Measurements from ENCODE around the gene ARHGEF18.
A peak's percentile ranks its signal among the peaks of the same experiment; 100 is the strongest.

ARHGEF18 gene

DNA sequence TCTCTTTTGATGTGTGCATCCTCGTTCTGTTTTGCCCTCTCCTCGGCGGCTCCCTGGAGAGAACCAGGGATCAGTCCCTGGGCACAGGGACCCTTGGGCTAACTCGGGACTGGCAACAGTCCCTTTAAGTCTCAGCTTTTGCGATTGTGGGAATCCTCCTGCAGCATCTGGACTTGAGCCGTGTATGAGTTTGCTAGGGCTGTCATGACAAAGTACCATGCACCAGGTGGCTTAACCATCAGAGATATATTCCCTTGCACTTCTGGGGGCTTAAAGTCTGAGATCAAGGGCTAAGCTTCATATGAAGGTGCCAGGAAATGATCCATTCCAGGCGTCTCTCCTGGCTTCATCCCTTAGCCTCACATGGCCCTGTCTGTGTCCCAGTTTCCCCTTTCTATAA lies 34.5 kb downstream of the ARHGEF18 start:
- DNase-seq (ENCODE audit: low spot score): no peak

DNA sequence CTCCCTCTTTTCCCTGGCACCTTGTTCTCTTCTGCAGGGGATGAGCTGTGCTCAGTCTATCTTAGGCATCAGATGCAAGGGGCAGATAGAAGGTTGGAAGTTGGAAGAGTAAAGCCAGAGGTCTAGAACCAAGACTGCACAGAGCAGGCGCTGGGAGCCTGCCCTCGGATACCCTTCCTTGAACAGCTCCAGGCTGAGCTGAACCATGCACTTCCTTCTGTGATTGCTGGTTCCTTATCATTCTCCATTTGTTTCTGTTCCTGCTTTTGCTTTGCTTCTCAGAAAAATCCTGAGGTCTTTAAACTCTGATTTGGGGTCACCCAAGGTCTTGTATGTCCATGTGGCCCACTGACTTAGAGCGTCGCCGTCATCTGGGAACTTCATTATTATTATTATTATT lies 36.3 kb downstream of the ARHGEF18 start:
- no peak for DNase-seq (ENCODE audit: low spot score)

DNA sequence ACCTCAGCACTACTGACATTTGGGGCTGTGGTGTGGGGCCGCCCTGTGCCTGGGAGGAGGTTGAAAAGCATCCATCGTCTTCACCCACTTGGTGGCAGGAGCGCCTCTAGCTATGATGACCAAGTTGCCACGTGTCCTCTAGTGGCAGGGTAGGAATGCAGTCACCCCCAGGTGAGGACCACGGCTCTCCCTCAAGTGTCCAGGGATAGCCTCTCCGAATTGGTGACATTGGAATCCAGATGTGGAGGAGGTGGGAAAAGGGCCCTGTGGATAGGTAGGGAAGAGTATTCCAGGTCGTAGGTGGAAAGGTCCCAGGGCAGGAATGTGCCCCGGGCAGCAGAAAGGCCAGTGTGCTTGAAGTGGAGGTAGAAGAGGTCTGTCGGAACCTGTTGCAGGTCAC lies 37.6 kb downstream of the ARHGEF18 start:
- DNase-seq (ENCODE audit: low spot score): peak; percentile 19

DNA sequence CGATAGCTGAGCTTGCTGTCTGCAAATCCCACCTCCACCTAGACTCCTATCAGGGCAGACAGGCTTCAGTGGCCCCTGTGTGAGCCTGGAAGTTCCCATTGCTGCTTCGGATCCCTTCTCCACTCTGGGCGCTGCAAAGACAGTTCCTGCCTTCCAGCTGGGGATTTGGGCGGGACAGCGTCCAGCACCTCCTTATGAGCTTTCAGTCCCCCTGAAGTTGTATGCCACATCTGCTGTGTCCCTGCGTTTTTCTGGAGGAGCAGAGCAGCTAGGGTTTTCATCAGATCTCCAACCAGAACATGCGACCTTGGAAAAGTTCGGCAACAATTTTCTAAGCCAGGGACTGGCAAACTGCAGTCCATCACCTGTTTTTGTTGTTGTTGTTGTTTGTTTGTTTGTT lies 38.0 kb downstream of the ARHGEF18 start:
- no peak for DNase-seq (ENCODE audit: low spot score)

DNA sequence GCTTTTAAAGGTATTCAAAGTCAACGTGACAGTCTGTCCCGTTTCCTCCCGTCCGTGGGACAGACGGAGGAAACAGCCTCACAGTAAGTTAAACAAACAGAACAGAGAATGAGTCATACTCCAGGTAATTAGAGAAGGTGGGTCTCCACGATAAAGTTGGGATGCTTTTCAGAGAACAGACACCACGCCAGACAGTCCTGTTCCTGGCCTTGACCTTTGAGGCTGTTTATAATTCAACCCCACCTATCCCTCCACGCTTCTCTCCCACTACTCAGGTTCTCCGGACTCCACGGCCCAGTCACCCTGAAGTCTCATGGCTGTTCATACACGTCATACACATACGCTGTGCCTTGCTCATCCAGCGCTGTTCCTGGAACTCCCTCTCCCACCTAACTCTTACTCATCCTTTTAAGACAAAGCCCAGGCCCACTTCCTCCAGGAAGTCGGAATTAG lies 42.5 kb downstream of the ARHGEF18 start:
- DNase-seq (ENCODE audit: low spot score): peak; percentile 92

DNA sequence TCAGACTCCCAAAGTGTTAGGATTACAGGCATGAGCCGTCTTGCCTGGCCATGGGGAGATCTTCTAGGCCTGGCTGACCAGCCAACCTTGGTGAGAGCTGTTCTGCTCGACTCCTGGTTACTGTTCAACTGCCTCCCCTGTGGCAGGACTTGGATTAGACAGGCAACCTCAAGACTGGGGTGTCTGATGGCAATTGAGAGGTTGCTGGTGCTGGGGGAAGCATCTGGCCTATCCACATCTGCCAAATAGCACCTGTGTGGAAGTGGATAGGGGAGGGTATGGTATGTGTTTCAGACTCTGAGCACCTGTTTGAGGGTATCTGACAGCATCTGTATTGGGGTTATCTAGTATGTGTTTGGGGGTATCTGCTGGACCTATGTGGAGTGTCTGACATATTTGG lies 44.7 kb downstream of the ARHGEF18 start:
- DNase-seq (ENCODE audit: low spot score): peak; percentile 32

DNA sequence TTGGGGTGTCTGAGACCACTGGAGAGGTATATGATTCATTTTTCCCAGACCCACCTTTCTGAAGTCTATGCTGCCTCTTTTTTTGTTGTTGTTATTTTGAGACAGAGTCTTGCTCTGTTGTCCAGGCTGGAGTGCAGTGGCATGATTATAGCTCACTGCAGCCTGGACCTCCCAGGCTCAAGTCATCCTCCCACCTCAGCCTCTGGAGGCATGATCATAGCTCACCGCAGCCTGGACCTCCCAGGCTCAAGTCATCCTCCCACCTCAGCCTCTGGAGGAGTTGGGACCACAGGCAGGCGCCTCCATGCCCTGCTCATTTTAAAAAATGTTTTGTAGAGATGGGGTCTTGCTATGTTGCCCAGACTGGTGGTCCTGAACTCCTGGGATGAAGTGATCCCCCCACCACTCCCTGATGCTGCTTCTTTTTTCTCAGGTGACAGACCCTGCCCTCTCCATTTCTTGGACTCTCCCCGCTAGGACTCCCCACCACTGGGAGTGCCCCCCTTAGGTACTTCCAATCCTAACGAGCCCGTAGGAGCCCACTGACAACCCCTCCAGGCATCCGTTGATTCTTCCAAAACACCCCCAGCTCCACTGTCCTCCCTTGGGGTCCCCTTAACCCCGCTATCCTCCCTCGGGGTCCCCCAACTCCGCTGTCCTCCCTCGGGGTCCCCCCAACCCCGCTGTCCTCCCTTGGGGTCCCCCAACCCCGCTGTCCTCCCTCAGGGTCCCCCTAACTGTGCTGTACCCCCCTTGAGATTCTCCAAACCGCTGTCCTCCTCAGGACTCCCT lies 45.4 kb downstream of the ARHGEF18 start:
- DNase-seq (ENCODE audit: low spot score): no peak

DNA sequence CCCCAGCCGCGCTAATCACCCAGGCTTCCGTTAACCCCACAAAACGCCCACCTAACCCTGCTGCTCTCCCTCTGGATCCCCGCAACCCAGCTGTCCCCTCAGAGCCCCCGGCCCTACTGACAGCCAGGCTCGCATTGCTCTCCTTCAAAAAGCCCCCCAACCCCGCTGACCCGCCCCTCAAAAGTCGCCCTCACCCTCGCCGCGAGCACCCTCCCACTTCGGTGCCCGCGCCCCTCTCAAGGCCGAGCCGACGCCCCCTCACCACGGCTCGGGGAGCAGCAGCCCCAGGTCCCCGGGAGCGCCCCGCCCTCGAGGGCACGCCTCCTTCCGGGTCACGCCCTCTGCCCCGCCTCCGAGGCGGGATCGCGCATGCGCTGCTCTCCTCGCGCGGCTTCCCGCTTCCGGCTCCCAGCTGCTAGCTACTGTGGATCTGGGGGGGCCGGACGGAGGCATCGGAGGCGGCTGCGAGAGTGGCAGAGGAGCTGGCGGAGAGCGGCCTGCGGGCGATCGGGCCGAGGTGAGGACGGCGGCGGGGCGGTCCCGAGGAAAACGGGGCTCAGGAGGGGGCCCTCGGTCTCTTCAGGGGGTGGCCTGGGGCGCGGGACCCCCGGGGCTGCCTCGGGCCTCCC lies 46.1 kb downstream of the ARHGEF18 start:
- DNase-seq (ENCODE audit: low spot score): peak; percentile 89

DNA sequence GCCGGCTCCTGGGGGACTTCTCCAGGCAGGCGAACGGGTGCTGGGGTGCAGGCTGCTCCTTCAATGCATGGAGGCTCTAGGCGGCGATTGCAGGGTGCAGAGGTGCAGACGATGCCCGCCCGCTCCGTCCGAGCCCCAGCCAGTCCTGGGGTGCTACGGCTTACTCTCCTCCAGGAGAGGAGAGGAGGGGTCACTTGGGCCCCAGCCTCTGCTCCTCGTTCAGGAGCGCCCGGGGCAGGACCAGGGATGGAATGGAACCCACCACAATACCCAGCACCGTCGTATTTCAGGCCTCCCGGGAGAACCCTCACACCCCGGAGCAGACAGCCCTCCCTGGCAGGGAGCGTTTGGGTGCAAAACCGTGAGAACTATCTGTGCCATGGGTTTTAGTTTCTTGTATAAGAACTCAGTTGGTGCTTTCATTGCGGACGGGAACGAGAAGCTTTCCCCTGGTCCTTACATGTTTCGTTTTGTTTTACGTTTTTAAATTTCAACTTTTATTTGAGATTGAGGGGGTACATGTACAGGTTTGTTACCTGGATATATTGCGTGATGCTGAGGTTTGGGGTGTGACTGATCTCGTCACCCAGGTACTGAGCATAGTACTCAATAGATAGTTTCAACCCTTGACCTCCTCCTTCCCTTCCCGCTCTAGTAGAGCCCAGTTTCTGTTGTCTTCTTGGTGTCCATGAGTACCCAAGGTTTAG lies 46.8 kb downstream of the ARHGEF18 start:
- peak; percentile 29 for DNase-seq (ENCODE audit: low spot score)

DNA sequence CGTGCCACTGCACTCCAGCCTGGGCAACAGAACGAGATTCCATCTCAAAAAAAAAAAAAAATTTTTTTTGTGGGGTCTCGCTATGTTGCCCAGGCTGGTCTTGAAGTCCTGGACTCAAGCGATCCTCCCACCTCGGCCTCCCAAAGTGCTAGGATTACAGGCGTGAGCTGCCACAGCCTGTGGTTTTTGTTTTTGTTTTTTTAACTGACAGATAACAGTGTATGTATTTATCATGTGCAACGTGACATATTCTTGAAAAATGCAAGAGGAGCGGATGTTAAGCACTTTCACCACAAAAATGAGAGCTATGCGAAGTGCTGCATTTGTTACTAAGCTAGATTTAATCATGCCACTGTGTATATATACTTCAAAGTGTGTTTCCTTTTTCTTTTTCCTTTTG lies 49.0 kb downstream of the ARHGEF18 start:
- peak; percentile 82 for DNase-seq (ENCODE audit: low spot score)

Data from kidney tubule cell (primary cell).